IMR-90 (cell line): ENCODE results near the gene SLIT1. TPM values are rescaled to one million over a fixed set of nuclear protein-coding genes. Genes with fewer than 3 reads are reported as not detected.

Experiments
- ATAC-seq: fragments of 200-7000 bp; cut with Tn5 transposase; 2 replicates; pipeline ENCODE4 v1.9.1; 2020; ENCODE audit warnings: low read depth, mild to moderate bottlenecking, moderate library complexity
- BruUV-seq: library from RNA; stranded (reverse); fragments of 400-500 nt; replicated peaks from 2 replicates; lab custom pipeline; 2021; lab: Mats Ljungman, UMichigan
- CTCF ChIA-PET: fragments of 300-600 bp; formaldehyde crosslinking; extraction: SDS; loops from one replicate; lab custom pipeline; 2021; ENCODE audit warnings: antibody characterized with exemption; lab: Yijun Ruan, JAX
- POLR2A ChIA-PET: fragments of 300-600 bp; sonication (Branson Sonifier 250); formaldehyde crosslinking; loops from one replicate; lab custom pipeline; 2022; ENCODE audit warnings: antibody characterized with exemption; ENCODE audit not compliant: unreplicated experiment; lab: Charles Lee
- DNase-seq: peaks from one replicate; pipeline ENCODE4 v3.0.0; 2013
- H2AFZ ChIP-seq: replicated peaks from 2 replicates; pipeline ENCODE3; 2013; ENCODE audit warnings: low read length, mild to moderate bottlenecking; ENCODE audit not compliant: poor library complexity
- H2AK5ac ChIP-seq: 2 replicates; pipeline ENCODE4 v1.6.1; 2013; ENCODE audit warnings: low read depth, low read length, inconsistent platforms
- H2AK9ac ChIP-seq: replicated peaks from 2 replicates; pipeline ENCODE3; 2013; ENCODE audit warnings: mild to moderate bottlenecking, low read depth, low read length, moderate library complexity; ENCODE audit not compliant: poor library complexity
- H2BK120ac ChIP-seq: 2 replicates; pipeline ENCODE4 v1.6.1; 2013; ENCODE audit warnings: low read depth, low read length, inconsistent platforms
- H2BK15ac ChIP-seq: 3 replicates; pipeline ENCODE4 v1.6.1; 2013; ENCODE audit warnings: low read depth, low read length, inconsistent platforms
- H2BK20ac ChIP-seq: 2 replicates; pipeline ENCODE4 v1.6.1; 2013; ENCODE audit warnings: low read depth, mild to moderate bottlenecking, inconsistent platforms, low read length, moderate library complexity
- H2BK5ac ChIP-seq: 2 replicates; pipeline ENCODE4 v1.6.1; 2013; ENCODE audit warnings: mild to moderate bottlenecking, low read depth, low read length, inconsistent platforms; ENCODE audit not compliant: poor library complexity, severe bottlenecking
- H3K14ac ChIP-seq: replicated peaks from 2 replicates; pipeline ENCODE4 v1.6.1; 2013; ENCODE audit warnings: low read depth, low read length, inconsistent platforms
- H3K18ac ChIP-seq: 2 replicates; pipeline ENCODE4 v1.6.1; 2013; ENCODE audit warnings: low read depth, low read length, control low read depth
- H3K23ac ChIP-seq: 2 replicates; pipeline ENCODE4 v1.6.1; 2013; ENCODE audit warnings: low read depth, low read length, inconsistent platforms
- H3K27ac ChIP-seq: 2 replicates; pipeline ENCODE4 v1.5.1; 2013; ENCODE audit warnings: mild to moderate bottlenecking, control low read depth, low read length; ENCODE audit not compliant: insufficient read depth
- H3K27me3 ChIP-seq: 2 replicates; pipeline ENCODE4 v1.6.1; 2013; ENCODE audit warnings: low read length; ENCODE audit not compliant: control insufficient read depth, insufficient read depth
- H3K36me3 ChIP-seq: 2 replicates; pipeline ENCODE4 v1.6.1; 2013; ENCODE audit warnings: low read length, mixed read lengths; ENCODE audit not compliant: control insufficient read depth, insufficient read depth
- H3K4ac ChIP-seq: 2 replicates; pipeline ENCODE4 v1.6.1; 2013; ENCODE audit warnings: low read depth, low read length, inconsistent platforms
- H3K4me1 ChIP-seq: 2 replicates; pipeline ENCODE4 v1.6.1; 2013; ENCODE audit warnings: low read length, mixed read lengths; ENCODE audit not compliant: control insufficient read depth, insufficient read depth
- H3K4me2 ChIP-seq: 2 replicates; pipeline ENCODE4 v1.6.1; 2013; ENCODE audit warnings: low read depth, mild to moderate bottlenecking, control low read depth, low read length, moderate library complexity
- H3K4me3 ChIP-seq: 2 replicates; pipeline ENCODE4 v1.5.1; 2013; ENCODE audit warnings: low read depth, mild to moderate bottlenecking, control low read depth, low read length, moderate library complexity; ENCODE audit not compliant: insufficient read depth
- H3K56ac ChIP-seq: 2 replicates; pipeline ENCODE4 v1.6.1; 2013; ENCODE audit warnings: low read length, inconsistent platforms; ENCODE audit not compliant: insufficient read depth; ENCODE audit errors: extremely low read depth
- H3K79me1 ChIP-seq, 2 experiments: 2 replicates each; pipeline ENCODE4 v1.6.1; 2013; ENCODE audit warnings: low read length in 2 of 2, inconsistent platforms in 1 of 2, low read depth in 1 of 2
- H3K9ac ChIP-seq: 2 replicates; pipeline ENCODE4 v1.6.1; 2013; ENCODE audit warnings: low read depth, low read length, control low read depth
- H3K9me1 ChIP-seq: 2 replicates; pipeline ENCODE4 v1.6.1; 2013; ENCODE audit warnings: low read length, inconsistent platforms; ENCODE audit not compliant: insufficient read depth
- H3K9me3 ChIP-seq: 2 replicates; pipeline ENCODE4 v1.6.1; 2013; ENCODE audit warnings: low read length; ENCODE audit not compliant: control insufficient read depth, insufficient read depth
- H4K20me1 ChIP-seq: 2 replicates; pipeline ENCODE4 v1.6.1; 2013; ENCODE audit warnings: low read length, inconsistent platforms; ENCODE audit not compliant: insufficient read depth
- H4K5ac ChIP-seq: 2 replicates; pipeline ENCODE4 v1.6.1; 2013; ENCODE audit warnings: mild to moderate bottlenecking, low read depth, low read length, control low read depth
- H4K8ac ChIP-seq, 2 experiments: 2 replicates each; pipeline ENCODE4 v1.6.1; 2013; ENCODE audit warnings: low read depth in 2 of 2, low read length in 2 of 2, control low read depth in 1 of 2, inconsistent platforms in 1 of 2
- H4K91ac ChIP-seq: 2 replicates; pipeline ENCODE4 v1.6.1; 2013; ENCODE audit warnings: low read depth, low read length, inconsistent platforms; ENCODE audit not compliant: insufficient read depth
- BHLHE40 ChIP-seq: fragments of 150-350 bp; IDR thresholded peaks from 2 replicates; pipeline ENCODE4 v1.6.1; 2016; ENCODE audit warnings: mild to moderate bottlenecking, low read depth, low read length
- CEBPB ChIP-seq: IDR thresholded peaks from 2 replicates; pipeline ENCODE4 v1.6.1; 2012; ENCODE audit warnings: low read depth, low read length, improper control_type of control experiment
- CHD1 ChIP-seq: IDR thresholded peaks from 2 replicates; pipeline ENCODE4 v1.6.1; 2012; ENCODE audit warnings: low read depth, low read length, improper control_type of control experiment
- CTCF ChIP-seq: conservative IDR thresholded peaks from 2 replicates; pipeline ENCODE4 v1.5.1; 2012; ENCODE audit warnings: mild to moderate bottlenecking, low read depth, low read length, improper control_type of control experiment
- FOS ChIP-seq: fragments of 150-350 bp; IDR thresholded peaks from 2 replicates; pipeline ENCODE4 v1.6.1; 2016; ENCODE audit warnings: low read depth, low read length
- MAFK ChIP-seq: IDR thresholded peaks from 2 replicates; pipeline ENCODE4 v1.6.1; 2012; ENCODE audit warnings: low read depth, low read length, improper control_type of control experiment
- MAZ ChIP-seq: IDR thresholded peaks from 2 replicates; pipeline ENCODE4 v1.6.1; 2012; ENCODE audit warnings: low read depth, mild to moderate bottlenecking, low read length, improper control_type of control experiment, moderate library complexity, borderline replicate concordance
- MXI1 ChIP-seq: IDR thresholded peaks from 2 replicates; pipeline ENCODE4 v1.6.1; 2012; ENCODE audit warnings: low read depth, mild to moderate bottlenecking, low read length, moderate library complexity, borderline replicate concordance
- NFE2L2 ChIP-seq: fragments of 150-350 bp; IDR thresholded peaks from 2 replicates; pipeline ENCODE4 v1.6.1; 2016; ENCODE audit warnings: low read depth, mild to moderate bottlenecking, low read length
- POLR2A ChIP-seq: IDR thresholded peaks from 2 replicates; pipeline ENCODE4 v1.6.1; 2012; ENCODE audit warnings: mild to moderate bottlenecking, low read depth, low read length
- RAD21 ChIP-seq: IDR thresholded peaks from 2 replicates; pipeline ENCODE4 v1.6.1; 2012; ENCODE audit warnings: low read length, improper control_type of control experiment
- RCOR1 ChIP-seq: IDR thresholded peaks from 2 replicates; pipeline ENCODE4 v1.6.1; 2012; ENCODE audit warnings: mild to moderate bottlenecking, low read length, improper control_type of control experiment; ENCODE audit not compliant: insufficient replicate concordance
- RFX5 ChIP-seq: IDR thresholded peaks from 2 replicates; pipeline ENCODE4 v1.8.0; 2012; ENCODE audit warnings: low read depth, mild to moderate bottlenecking, low read length, moderate library complexity
- SMC3 ChIP-seq: fragments of 150-350 bp; IDR thresholded peaks from 2 replicates; pipeline ENCODE4 v1.6.1; 2016; ENCODE audit warnings: low read depth, mild to moderate bottlenecking, antibody characterized with exemption, low read length, moderate library complexity
- USF2 ChIP-seq: fragments of 150-350 bp; IDR thresholded peaks from 2 replicates; pipeline ENCODE4 v1.6.1; 2017; ENCODE audit warnings: mild to moderate bottlenecking, antibody characterized with exemption, low read length, low read depth
- WGBS, 2 experiments: methylation state at CpG; one replicate each; pipeline versions ENCODE4 v1.1.5 to v1.1.7; 2013; ENCODE audit warnings: missing lambda C conversion rate in 2 of 2; ENCODE audit not compliant: insufficient read length in 1 of 2; ENCODE audit errors: extremely low coverage in 2 of 2; 5-methylcytosine and 5-hydroxymethylcytosine counted together
- dilution Hi-C: fragments of 300-500 bp; cut with HindIII; formaldehyde crosslinking; loops from one replicate; pipeline ENCODE4 v1.14.3; 2018; ENCODE audit warnings: low sequenced_read_pairs; ENCODE audit not compliant: unreplicated experiment
- in situ Hi-C: fragments of 300-500 bp; cut with MboI; formaldehyde crosslinking; loops from 3 replicates; pipeline ENCODE4 v1.14.3; 2019; ENCODE audit warnings: low sequenced_read_pairs, inconsistent platforms, mixed read lengths
- intact Hi-C: fragments of 100-400 bp; cut with micrococcal nuclease; formaldehyde crosslinking; loops from 2 replicates; pipeline ENCODE4 v1.10.0; 2022
- polyA plus RNA-seq, 3 experiments: library from polyadenylated mRNA; depleted of rRNA; stranded (reverse); fragments of >200 nt; gene quantifications; 2 replicates each; pipeline ENCODE4 v1.2.3, GENCODE V29; 2012; ENCODE audit warnings: low replicate concordance in 1 of 3
- total RNA-seq: library from RNA; depleted of rRNA; stranded (reverse); fragments of >200 nt; gene quantifications from 2 replicates; pipeline ENCODE4 v1.2.3, GENCODE V29; 2012
- TF ChIP-seq, protein P1 (sequence below): fragments of 150-350 bp; IDR thresholded peaks from 2 replicates; pipeline ENCODE4 v1.6.1; 2016; ENCODE audit warnings: low read depth, mild to moderate bottlenecking, low read length, moderate library complexity, borderline replicate concordance

The SLIT1 gene
- total and polyA plus RNA-seq, 2 of the 4 experiments (the other 2 are of a cell fraction), result under 0.01 TPM

DNA sequence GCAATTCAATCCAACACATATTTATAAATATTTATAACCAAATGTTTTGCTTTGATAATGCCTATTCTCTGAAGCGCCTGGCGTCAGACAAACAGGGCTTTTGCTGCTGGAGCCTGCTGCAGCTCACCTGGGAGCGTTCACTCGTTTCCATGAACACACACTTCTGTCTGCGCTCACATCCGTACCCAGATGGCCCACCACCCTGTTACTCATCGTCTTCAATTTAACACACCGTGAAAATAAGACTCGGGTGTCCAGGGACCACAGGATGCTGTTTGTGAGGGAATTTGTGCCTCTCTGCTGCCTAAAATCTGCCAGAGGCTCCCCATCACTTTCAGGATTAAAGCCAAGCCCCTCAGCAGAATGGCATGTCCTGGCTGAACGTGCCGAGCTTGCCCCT, 74.1 kb downstream of the SLIT1 start:
- in situ Hi-C loops, result no loop called here
- POLR2A ChIA-PET, result no interaction called here

More for the DNA sequence above, 74.1 kb downstream of the SLIT1 start:
- no TSS peak for BruUV-seq
- Histone ChIP-seq H3K23ac (no peak overlapping the region), H4K5ac (no peak overlapping the region), H2AK5ac (no peak overlapping the region), H3K4ac (no peak overlapping the region), H3K14ac (no peak overlapping the region), H4K20me1 (no peaks in the 10 kb centered on the region), H2BK120ac (no peak overlapping the region), H3K27ac (no peak overlapping the region), H3K4me2 (no peak overlapping the region), H3K18ac (no peak overlapping the region), H3K4me1 (no peaks in the 10 kb centered on the region), H2BK15ac (no peak overlapping the region), H3K9me3 (no peaks in the 10 kb centered on the region), H2BK5ac (no peak overlapping the region), H3K27me3 (peaks cover 55% of the 10 kb centered on the region), H4K91ac (no peak overlapping the region), H3K56ac (no peak overlapping the region), H3K4me3 (no peak overlapping the region), H3K9me1 (no peaks in the 10 kb centered on the region), H2AFZ (no peak overlapping the region), H3K9ac (no peak overlapping the region), H3K79me1 (no peaks in the 10 kb centered on the region), H2AK9ac (no peak overlapping the region), H2BK20ac (no peak overlapping the region), H4K8ac (no peak overlapping the region), H3K36me3 (no peaks in the 10 kb centered on the region)
- WGBS, 2 experiments, result 31% methylated on average over 5 of the region's 11 CpGs; no CpG with 5 or more reads in 1 of the 2 experiments
- CTCF ChIA-PET, result no interaction called here
- TF ChIP-seq CEBPB, result no peak
- TF ChIP-seq, protein P1, sequence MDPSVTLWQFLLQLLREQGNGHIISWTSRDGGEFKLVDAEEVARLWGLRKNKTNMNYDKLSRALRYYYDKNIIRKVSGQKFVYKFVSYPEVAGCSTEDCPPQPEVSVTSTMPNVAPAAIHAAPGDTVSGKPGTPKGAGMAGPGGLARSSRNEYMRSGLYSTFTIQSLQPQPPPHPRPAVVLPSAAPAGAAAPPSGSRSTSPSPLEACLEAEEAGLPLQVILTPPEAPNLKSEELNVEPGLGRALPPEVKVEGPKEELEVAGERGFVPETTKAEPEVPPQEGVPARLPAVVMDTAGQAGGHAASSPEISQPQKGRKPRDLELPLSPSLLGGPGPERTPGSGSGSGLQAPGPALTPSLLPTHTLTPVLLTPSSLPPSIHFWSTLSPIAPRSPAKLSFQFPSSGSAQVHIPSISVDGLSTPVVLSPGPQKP, result no peak
- TF ChIP-seq FOS, result no peak
- no peak for TF ChIP-seq RCOR1
- no peak for TF ChIP-seq USF2
- no peak for TF ChIP-seq BHLHE40
- TF ChIP-seq MXI1, result no peak
- no peak for TF ChIP-seq NFE2L2
- no peak for TF ChIP-seq SMC3
- no peak for TF ChIP-seq RAD21
- TF ChIP-seq MAZ, result no peak
- no peak for TF ChIP-seq RFX5
- TF ChIP-seq CTCF, result no peak
- no peak for TF ChIP-seq MAFK
- no peak for TF ChIP-seq CHD1
- TF ChIP-seq POLR2A, result no peak
- dilution Hi-C loops, result no loop called here
- ATAC-seq (no peak), DNase-seq (no peak)
- intact Hi-C loops, result no loop called here
